Measurements from ENCODE around the gene C1orf122.

GRCh38 chr1:37814252-37814651 is 6.7 kb downstream of the C1orf122 start:
- TF ChIP-seq, protein P1, sequence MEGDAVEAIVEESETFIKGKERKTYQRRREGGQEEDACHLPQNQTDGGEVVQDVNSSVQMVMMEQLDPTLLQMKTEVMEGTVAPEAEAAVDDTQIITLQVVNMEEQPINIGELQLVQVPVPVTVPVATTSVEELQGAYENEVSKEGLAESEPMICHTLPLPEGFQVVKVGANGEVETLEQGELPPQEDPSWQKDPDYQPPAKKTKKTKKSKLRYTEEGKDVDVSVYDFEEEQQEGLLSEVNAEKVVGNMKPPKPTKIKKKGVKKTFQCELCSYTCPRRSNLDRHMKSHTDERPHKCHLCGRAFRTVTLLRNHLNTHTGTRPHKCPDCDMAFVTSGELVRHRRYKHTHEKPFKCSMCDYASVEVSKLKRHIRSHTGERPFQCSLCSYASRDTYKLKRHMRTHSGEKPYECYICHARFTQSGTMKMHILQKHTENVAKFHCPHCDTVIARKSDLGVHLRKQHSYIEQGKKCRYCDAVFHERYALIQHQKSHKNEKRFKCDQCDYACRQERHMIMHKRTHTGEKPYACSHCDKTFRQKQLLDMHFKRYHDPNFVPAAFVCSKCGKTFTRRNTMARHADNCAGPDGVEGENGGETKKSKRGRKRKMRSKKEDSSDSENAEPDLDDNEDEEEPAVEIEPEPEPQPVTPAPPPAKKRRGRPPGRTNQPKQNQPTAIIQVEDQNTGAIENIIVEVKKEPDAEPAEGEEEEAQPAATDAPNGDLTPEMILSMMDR (IDR thresholded peaks at IDR 0.05; ENCODE audit: insufficient read depth, low read length, poor library complexity, severe bottlenecking) = no peak
- no peak for TF ChIP-seq EZH2phosphoT487 (conservative IDR thresholded peaks at IDR 0.05; ENCODE audit: low read length)

Data from SU-DHL-6 (cell line).